ENCODE results near the gene PDE5A. TPM values are rescaled to one million over a fixed set of nuclear protein-coding genes. Genes with fewer than 3 reads are reported as not detected.

Gene PDE5A
- total and polyA plus RNA-seq, 10 of the 15 experiments (the other 5 are each of a cell fraction or from before 2014, with no cell fraction given), result under 0.01 to 3.9 (median 0.26) TPM; not detected in 1

DNA sequence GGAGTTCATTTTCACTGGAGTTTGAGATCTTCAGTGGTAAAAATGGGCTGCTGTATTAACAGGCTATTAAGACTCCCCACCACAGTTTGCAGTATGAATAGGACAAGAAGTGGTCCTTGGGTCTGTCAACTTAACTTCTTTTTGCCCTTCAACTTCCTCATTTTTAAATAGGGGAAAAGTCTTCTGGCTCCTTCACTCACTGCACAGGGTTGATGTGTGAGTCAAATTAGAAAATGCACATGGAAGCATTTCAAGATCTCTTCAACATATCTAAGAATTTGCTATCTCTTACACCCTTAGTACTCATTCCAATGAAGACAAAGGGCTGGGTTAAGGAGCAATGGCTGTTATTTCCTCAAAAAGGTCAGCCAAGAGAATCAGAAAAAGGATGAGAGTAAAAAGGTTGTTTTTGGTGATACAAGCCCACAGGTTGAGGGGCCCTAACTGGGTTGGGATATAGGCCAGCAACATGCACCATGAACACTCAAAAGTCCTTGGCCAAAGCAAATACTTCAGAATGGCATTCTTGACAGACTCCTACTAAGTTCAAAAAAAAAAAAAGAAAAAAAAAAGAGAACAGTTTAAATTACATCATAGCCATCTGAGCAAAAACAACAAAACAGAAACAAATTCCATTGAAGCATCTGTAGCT lies 13.4 kb downstream of the PDE5A start:
- no peak overlapping the region for H3K9ac ChIP-seq (ENCODE audit: control insufficient read depth, insufficient read depth, low read length)
- ChIA-PET POLR2A (no interaction called here), CTCF (interaction anchor here (1.4 kb wide), 1 partner anchor 13 kb away, joined by 4 read pairs; no protein-coding TSS in a partner anchor), RAD21 (ENCODE audit: unreplicated experiment) (no interaction called here), SMC1A (ENCODE audit: uncharacterized antibody, unreplicated experiment) (interaction anchor here (0.8 to 1.5 kb wide), 2 partner anchors 10 to 13 kb away, joined by 3 read pairs; no protein-coding TSS in a partner anchor)
- H3K4me1 ChIP-seq (ENCODE audit: control insufficient read depth, insufficient read depth, low read length), result no peaks in the 10 kb centered on the region
- no peaks in the 10 kb centered on the region; the same call in 2 of the 3 replicates for H3K9me3 ChIP-seq (replicated peaks; ENCODE audit: control insufficient read depth, insufficient read depth, low read length)
- no peak overlapping the region for H3K4me3 ChIP-seq
- FAIRE-seq, result no peak
- intact Hi-C loops (cut with micrococcal nuclease; ENCODE audit: unreplicated experiment) (no loop called here), in situ Hi-C loops (cut with MboI) (no loop called here)
- no peaks in the 10 kb centered on the region for H3K36me3 ChIP-seq (ENCODE audit: control insufficient read depth in 2 of 2, insufficient read depth in 2 of 2, low read length in 1 of 2)
- no peaks in the 10 kb centered on the region; a peak in 1 of 4 replicates for H3K27me3 ChIP-seq (replicated peaks in 1 of 2; ENCODE audit: control insufficient read depth in 2 of 2, insufficient read depth in 2 of 2, low read length in 1 of 2)
- H3K79me2 ChIP-seq (ENCODE audit: control insufficient read depth, insufficient read depth, low read length), result no peaks in the 10 kb centered on the region
- no peak overlapping the region for H2AFZ ChIP-seq (ENCODE audit: control insufficient read depth, low read depth, low read length)
- ATAC-seq, result no peak
- no peak for DNase-seq (ENCODE audit: low read depth, low spot score)
- TF ChIP-seq BRCA1 (IDR thresholded peaks at IDR 0.05; ENCODE audit: low read depth, low read length), result no peak
- no peak for TF ChIP-seq CHD1 (IDR thresholded peaks at IDR 0.05; ENCODE audit: low read depth, low read length)
- TF ChIP-seq, protein P1, sequence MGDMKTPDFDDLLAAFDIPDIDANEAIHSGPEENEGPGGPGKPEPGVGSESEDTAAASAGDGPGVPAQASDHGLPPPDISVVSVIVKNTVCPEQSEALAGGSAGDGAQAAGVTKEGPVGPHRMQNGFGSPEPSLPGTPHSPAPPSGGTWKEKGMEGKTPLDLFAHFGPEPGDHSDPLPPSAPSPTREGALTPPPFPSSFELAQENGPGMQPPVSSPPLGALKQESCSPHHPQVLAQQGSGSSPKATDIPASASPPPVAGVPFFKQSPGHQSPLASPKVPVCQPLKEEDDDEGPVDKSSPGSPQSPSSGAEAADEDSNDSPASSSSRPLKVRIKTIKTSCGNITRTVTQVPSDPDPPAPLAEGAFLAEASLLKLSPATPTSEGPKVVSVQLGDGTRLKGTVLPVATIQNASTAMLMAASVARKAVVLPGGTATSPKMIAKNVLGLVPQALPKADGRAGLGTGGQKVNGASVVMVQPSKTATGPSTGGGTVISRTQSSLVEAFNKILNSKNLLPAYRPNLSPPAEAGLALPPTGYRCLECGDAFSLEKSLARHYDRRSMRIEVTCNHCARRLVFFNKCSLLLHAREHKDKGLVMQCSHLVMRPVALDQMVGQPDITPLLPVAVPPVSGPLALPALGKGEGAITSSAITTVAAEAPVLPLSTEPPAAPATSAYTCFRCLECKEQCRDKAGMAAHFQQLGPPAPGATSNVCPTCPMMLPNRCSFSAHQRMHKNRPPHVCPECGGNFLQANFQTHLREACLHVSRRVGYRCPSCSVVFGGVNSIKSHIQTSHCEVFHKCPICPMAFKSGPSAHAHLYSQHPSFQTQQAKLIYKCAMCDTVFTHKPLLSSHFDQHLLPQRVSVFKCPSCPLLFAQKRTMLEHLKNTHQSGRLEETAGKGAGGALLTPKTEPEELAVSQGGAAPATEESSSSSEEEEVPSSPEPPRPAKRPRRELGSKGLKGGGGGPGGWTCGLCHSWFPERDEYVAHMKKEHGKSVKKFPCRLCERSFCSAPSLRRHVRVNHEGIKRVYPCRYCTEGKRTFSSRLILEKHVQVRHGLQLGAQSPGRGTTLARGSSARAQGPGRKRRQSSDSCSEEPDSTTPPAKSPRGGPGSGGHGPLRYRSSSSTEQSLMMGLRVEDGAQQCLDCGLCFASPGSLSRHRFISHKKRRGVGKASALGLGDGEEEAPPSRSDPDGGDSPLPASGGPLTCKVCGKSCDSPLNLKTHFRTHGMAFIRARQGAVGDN (IDR thresholded peaks at IDR 0.05), result no peak
- TF ChIP-seq NFIC (IDR thresholded peaks at IDR 0.05; ENCODE audit: low read depth, low read length), result no peak
- TF ChIP-seq RUNX3 (IDR thresholded peaks at IDR 0.05; ENCODE audit: low read length), result no peak
- TF ChIP-seq NFYB (IDR thresholded peaks at IDR 0.05; ENCODE audit: insufficient read depth, low read depth, low read length), result no peak
- TF ChIP-seq TCF12 (IDR thresholded peaks at IDR 0.05; ENCODE audit: low read depth, low read length), result no peak
- no peak for TF ChIP-seq RAD21 (IDR thresholded peaks at IDR 0.05; ENCODE audit: insufficient read depth, low read depth, low read length)
- TF ChIP-seq REST (IDR thresholded peaks at IDR 0.05; ENCODE audit: low read depth, low read length), result no peak
- TF ChIP-seq NR2C1 (IDR thresholded peaks at IDR 0.05), result no peak
- no peak for TF ChIP-seq TCF3 (IDR thresholded peaks at IDR 0.05; ENCODE audit: borderline replicate concordance, insufficient read depth, low read depth, low read length)
- BruUV-seq (replicated peaks), result no TSS peak
- no peak overlapping the region for H3K4me2 ChIP-seq (ENCODE audit: control insufficient read depth, insufficient read depth)
- no peak overlapping the region for H3K27ac ChIP-seq (ENCODE audit: control insufficient read depth, insufficient read depth)
- no peaks in the 10 kb centered on the region for H4K20me1 ChIP-seq (ENCODE audit: control insufficient read depth, insufficient read depth)

Measured in GM12878 (cell line).